H9 (cell line): ENCODE data around the gene SLC25A2. TPM values are rescaled to one million over a fixed set of nuclear protein-coding genes. Genes with fewer than 3 reads are reported as not detected.

ENCODE experiments used
- DNase-seq: peaks from one replicate; pipeline ENCODE4 v3.0.0-alpha.2; 2017
- H2AFZ ChIP-seq: one replicate; pipeline ENCODE4 v1.6.1; 2013; ENCODE audit warnings: mild to moderate bottlenecking, low read length, control low read depth, moderate library complexity
- H2AK5ac ChIP-seq: 2 replicates; pipeline ENCODE4 v1.6.1; 2013; ENCODE audit warnings: low read length, control low read depth, mixed read lengths; ENCODE audit not compliant: insufficient read length
- H2BK120ac ChIP-seq: one replicate; pipeline ENCODE4 v1.6.1; 2013; ENCODE audit warnings: low read depth, mild to moderate bottlenecking, low read length, control low read depth, inconsistent platforms; ENCODE audit not compliant: poor library complexity, severe bottlenecking
- H2BK12ac ChIP-seq: 2 replicates; pipeline ENCODE4 v1.6.1; 2013; ENCODE audit warnings: low read length, control low read depth, mixed read lengths, low read depth; ENCODE audit not compliant: insufficient read length
- H2BK15ac ChIP-seq: 2 replicates; pipeline ENCODE4 v1.6.1; 2013; ENCODE audit warnings: low read depth, low read length, control low read depth
- H2BK20ac ChIP-seq: one replicate; pipeline ENCODE4 v1.6.1; 2013; ENCODE audit warnings: low read depth, mild to moderate bottlenecking, low read length, control low read depth, inconsistent platforms; ENCODE audit not compliant: poor library complexity, severe bottlenecking
- H2BK5ac ChIP-seq: 2 replicates; pipeline ENCODE4 v1.6.1; 2013; ENCODE audit warnings: low read length, control low read depth, mixed read lengths; ENCODE audit not compliant: insufficient read length
- H3K14ac ChIP-seq: 2 replicates; pipeline ENCODE4 v1.6.1; 2013; ENCODE audit warnings: low read length, control low read depth; ENCODE audit not compliant: insufficient read depth
- H3K18ac ChIP-seq: 2 replicates; pipeline ENCODE4 v1.6.1; 2013; ENCODE audit warnings: low read depth, mild to moderate bottlenecking, mixed read lengths, low read length, control low read depth; ENCODE audit not compliant: insufficient read length
- H3K23ac ChIP-seq: 2 replicates; pipeline ENCODE4 v1.6.1; 2013; ENCODE audit warnings: low read length, control low read depth, mixed read lengths, low read depth; ENCODE audit not compliant: insufficient read length
- H3K23me2 ChIP-seq: 2 replicates; pipeline ENCODE4 v1.6.1; 2013; ENCODE audit warnings: low read depth, mild to moderate bottlenecking, mixed read lengths, low read length, control low read depth; ENCODE audit not compliant: insufficient read length, poor library complexity, severe bottlenecking
- H3K27ac ChIP-seq: 2 replicates; pipeline ENCODE4 v1.5.1; 2013; ENCODE audit warnings: low read length, control low read depth, mixed read lengths, low read depth; ENCODE audit not compliant: insufficient read length
- H3K27me3 ChIP-seq: 2 replicates; pipeline ENCODE4 v1.6.1; 2013; ENCODE audit warnings: low read length, control low read depth, inconsistent platforms; ENCODE audit not compliant: insufficient read depth
- H3K4ac ChIP-seq: 2 replicates; pipeline ENCODE4 v1.6.1; 2013; ENCODE audit warnings: low read depth, mild to moderate bottlenecking, control low read depth, inconsistent platforms, low read length, moderate library complexity
- H3K4me1 ChIP-seq: 2 replicates; pipeline ENCODE4 v1.6.1; 2013; ENCODE audit warnings: low read length, control low read depth, inconsistent platforms; ENCODE audit not compliant: insufficient read depth
- H3K4me2 ChIP-seq: 2 replicates; pipeline ENCODE4 v1.6.1; 2013; ENCODE audit warnings: low read length, control low read depth, mixed read lengths; ENCODE audit not compliant: insufficient read length, insufficient read depth
- H3K56ac ChIP-seq: 2 replicates; pipeline ENCODE4 v1.6.1; 2013; ENCODE audit warnings: low read depth, mild to moderate bottlenecking, mixed read lengths, low read length, control low read depth; ENCODE audit not compliant: insufficient read length
- H3K79me1 ChIP-seq: 2 replicates; pipeline ENCODE4 v1.6.1; 2013; ENCODE audit warnings: low read depth, mild to moderate bottlenecking, moderate library complexity, low read length, control low read depth, inconsistent platforms; ENCODE audit not compliant: insufficient read depth, poor library complexity, severe bottlenecking
- H3K79me2 ChIP-seq: 2 replicates; pipeline ENCODE4 v1.6.1; 2013; ENCODE audit warnings: low read length, control low read depth, inconsistent platforms; ENCODE audit not compliant: insufficient read depth
- H3K9ac ChIP-seq: 2 replicates; pipeline ENCODE4 v1.6.1; 2013; ENCODE audit warnings: low read length, control low read depth, mixed read lengths; ENCODE audit not compliant: insufficient read length; ENCODE audit errors: extremely low read depth
- H3K9me3 ChIP-seq: one replicate; pipeline ENCODE4 v1.6.1; 2013; ENCODE audit warnings: low read depth, low read length, inconsistent platforms; ENCODE audit not compliant: control insufficient read depth
- H3T11ph ChIP-seq: one replicate; pipeline ENCODE4 v1.6.1; 2013; ENCODE audit warnings: mild to moderate bottlenecking, low read length, control low read depth, inconsistent platforms
- H4K20me1 ChIP-seq: one replicate; pipeline ENCODE4 v1.6.1; 2013; ENCODE audit not compliant: control insufficient read depth, insufficient read length, insufficient read depth
- H4K5ac ChIP-seq: 2 replicates; pipeline ENCODE4 v1.6.1; 2013; ENCODE audit warnings: low read depth, mild to moderate bottlenecking, mixed read lengths, low read length, control low read depth; ENCODE audit not compliant: insufficient read length
- H4K8ac ChIP-seq: replicated peaks from 2 replicates; pipeline ENCODE4 v1.6.1; 2013; ENCODE audit warnings: low read length, control low read depth, mixed read lengths, low read depth; ENCODE audit not compliant: insufficient read length
- H4K91ac ChIP-seq: 2 replicates; pipeline ENCODE4 v1.6.1; 2013; ENCODE audit warnings: low read depth, mild to moderate bottlenecking, moderate library complexity, mixed read lengths, low read length, control low read depth; ENCODE audit not compliant: insufficient read length
- H3K27ac Mint-ChIP-seq, 3 experiments: 2 replicates in 2 of 3; 3 replicates in 1 of 3; pipeline ENCODE4 v1.8.0; 2020 to 2021; ENCODE audit warnings: mixed read lengths in 3 of 3, mild to moderate bottlenecking in 1 of 3, moderate library complexity in 1 of 3
- H3K27me3 Mint-ChIP-seq: 2 replicates; pipeline ENCODE4 v1.8.0; 2021; ENCODE audit warnings: low read depth, mild to moderate bottlenecking, moderate library complexity, mixed read lengths
- H3K36me3 Mint-ChIP-seq, 3 experiments: 2 replicates in 2 of 3; 3 replicates in 1 of 3; pipeline ENCODE4 v1.8.0; 2020 to 2021; ENCODE audit warnings: low read depth in 3 of 3, mixed read lengths in 3 of 3; ENCODE audit not compliant: insufficient read depth in 1 of 3
- H3K4me1 Mint-ChIP-seq, 2 experiments: 2 replicates each; pipeline ENCODE4 v1.8.0; 2020; ENCODE audit warnings: mixed read lengths in 2 of 2
- H3K4me3 Mint-ChIP-seq, 2 experiments: 2 replicates in 1 of 2; 3 replicates in 1 of 2; pipeline ENCODE4 v1.8.0; 2020 to 2021; ENCODE audit warnings: mild to moderate bottlenecking in 2 of 2, mixed read lengths in 2 of 2, moderate library complexity in 1 of 2
- H3K9me3 Mint-ChIP-seq, 2 experiments: 2 replicates in 1 of 2; 3 replicates in 1 of 2; pipeline ENCODE4 v1.8.0; 2020; ENCODE audit warnings: mild to moderate bottlenecking in 2 of 2, mixed read lengths in 2 of 2, moderate library complexity in 1 of 2
- WGBS: extraction: QIAGEN DNeasy Blood & Tissue Kit; methylation state at CpG from one replicate; pipeline ENCODE4 v1.1.7; 2013; ENCODE audit warnings: missing lambda C conversion rate, low lambda C conversion rate, mixed read lengths; ENCODE audit not compliant: insufficient read length; ENCODE audit errors: extremely low coverage; 5-methylcytosine and 5-hydroxymethylcytosine counted together
- total RNA-seq: library from RNA; stranded (reverse); gene quantifications from 2 replicates; pipeline ENCODE4 v1.2.1, GENCODE V29; 2021
- TF ChIP-seq, protein P1 (sequence below): fragments of 200-600 bp; sonication (generic); conservative IDR thresholded peaks from 3 replicates; pipeline ENCODE4 v1.8.0; 2021; ENCODE audit warnings: antibody characterized with exemption, mild to moderate bottlenecking

SLC25A2 gene
- total RNA-seq, 1 experiment from 2014 or later, result not detected

DNA sequence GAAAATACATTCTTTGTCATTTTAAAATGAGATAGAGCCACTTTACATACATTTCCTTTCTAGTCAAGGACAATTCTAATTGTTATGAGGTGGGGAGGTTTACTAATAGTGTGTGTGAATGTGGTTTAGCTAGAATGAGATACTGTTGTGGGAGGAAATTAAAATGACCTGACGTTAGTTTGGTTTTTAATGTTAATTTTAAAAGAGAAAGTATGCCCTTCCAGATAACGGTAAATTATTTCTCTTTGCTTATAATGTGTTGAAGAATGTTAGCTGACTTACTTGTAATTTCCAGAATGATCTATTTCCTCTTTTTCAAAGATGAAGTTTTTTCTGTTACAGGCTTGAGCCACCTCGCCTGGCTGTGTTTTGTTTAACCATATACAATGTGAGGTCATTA lies 18.4 kb upstream of the SLC25A2 start:
- H3K4me1 Mint-ChIP-seq, result peaks cover 13 to 21% of the 10 kb centered on the region in 2 experiments
- 100% methylated on average over 1 of the region's 3 CpGs for WGBS

More for the DNA sequence above, 18.4 kb upstream of the SLC25A2 start:
- Histone ChIP-seq H4K5ac (no peak overlapping the region), H3K56ac (no peak overlapping the region), H3K14ac (no peak overlapping the region), H3K23ac (no peak overlapping the region), H2BK5ac (no peak overlapping the region), H3K27ac (no peak overlapping the region), H3K9ac (no peak overlapping the region), H4K91ac (no peak overlapping the region), H3K4ac (no peak overlapping the region), H3K4me2 (no peak overlapping the region), H4K20me1 (no peaks in the 10 kb centered on the region), H2AK5ac (no peak overlapping the region), H3T11ph (no peak overlapping the region), H2AFZ (no peak overlapping the region), H2BK12ac (no peak overlapping the region), H3K79me1 (peaks cover 2% of the 10 kb centered on the region), H4K8ac (no peak overlapping the region), H3K4me1 (no peaks in the 10 kb centered on the region), H2BK120ac (no peak overlapping the region), H2BK20ac (no peak overlapping the region), H3K18ac (no peak overlapping the region), H3K9me3 (peaks cover 22% of the 10 kb centered on the region), H3K79me2 (peaks cover 6% of the 10 kb centered on the region; the same call in 1 of the 2 replicates), H2BK15ac (no peak overlapping the region), H3K23me2 (peaks cover 12% of the 10 kb centered on the region), H3K27me3 (no peaks in the 10 kb centered on the region)
- no peak overlapping the region; a peak in 1 of 5 replicates for H3K4me3 Mint-ChIP-seq
- TF ChIP-seq, protein P1, sequence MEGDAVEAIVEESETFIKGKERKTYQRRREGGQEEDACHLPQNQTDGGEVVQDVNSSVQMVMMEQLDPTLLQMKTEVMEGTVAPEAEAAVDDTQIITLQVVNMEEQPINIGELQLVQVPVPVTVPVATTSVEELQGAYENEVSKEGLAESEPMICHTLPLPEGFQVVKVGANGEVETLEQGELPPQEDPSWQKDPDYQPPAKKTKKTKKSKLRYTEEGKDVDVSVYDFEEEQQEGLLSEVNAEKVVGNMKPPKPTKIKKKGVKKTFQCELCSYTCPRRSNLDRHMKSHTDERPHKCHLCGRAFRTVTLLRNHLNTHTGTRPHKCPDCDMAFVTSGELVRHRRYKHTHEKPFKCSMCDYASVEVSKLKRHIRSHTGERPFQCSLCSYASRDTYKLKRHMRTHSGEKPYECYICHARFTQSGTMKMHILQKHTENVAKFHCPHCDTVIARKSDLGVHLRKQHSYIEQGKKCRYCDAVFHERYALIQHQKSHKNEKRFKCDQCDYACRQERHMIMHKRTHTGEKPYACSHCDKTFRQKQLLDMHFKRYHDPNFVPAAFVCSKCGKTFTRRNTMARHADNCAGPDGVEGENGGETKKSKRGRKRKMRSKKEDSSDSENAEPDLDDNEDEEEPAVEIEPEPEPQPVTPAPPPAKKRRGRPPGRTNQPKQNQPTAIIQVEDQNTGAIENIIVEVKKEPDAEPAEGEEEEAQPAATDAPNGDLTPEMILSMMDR, result no peak
- peaks cover 30 to 45% (median 35%) of the 10 kb centered on the region in 3 experiments for H3K36me3 Mint-ChIP-seq
- no peak overlapping the region for H3K27ac Mint-ChIP-seq
- peaks cover 5% of the 10 kb centered on the region for H3K27me3 Mint-ChIP-seq
- no peak for DNase-seq
- H3K9me3 Mint-ChIP-seq, result peaks cover 51 to 71% of the 10 kb centered on the region in 2 experiments
